Activated CD8-positive, alpha-beta memory T cell treated with anti-CD3 and anti-CD28 coated beads for 36 hours (primary cell): ENCODE measurements around the gene GCDH. TPM values are rescaled to one million over a fixed set of nuclear protein-coding genes. Genes with fewer than 3 reads are reported as not detected.

Experiments used
- CTCF ChIA-PET: fragments of 350-600 bp; sonication (Branson Sonifier 250); formaldehyde crosslinking; loops from one replicate; lab custom pipeline; 2021; ENCODE audit warnings: antibody characterized with exemption; lab: Charles Lee
- POLR2A ChIA-PET: fragments of 350-600 bp; sonication (Branson Sonifier 250); formaldehyde crosslinking; loops from one replicate; lab custom pipeline; 2021; ENCODE audit warnings: antibody characterized with exemption; lab: Charles Lee
- total RNA-seq, 2 experiments: library from RNA; stranded (reverse); gene quantifications; one replicate each; pipeline ENCODE4 v1.2.3, GENCODE V29; 2021

The GCDH gene
- 10 to 100 TPM; 55.2 to 57.2 TPM for total RNA-seq

DNA sequence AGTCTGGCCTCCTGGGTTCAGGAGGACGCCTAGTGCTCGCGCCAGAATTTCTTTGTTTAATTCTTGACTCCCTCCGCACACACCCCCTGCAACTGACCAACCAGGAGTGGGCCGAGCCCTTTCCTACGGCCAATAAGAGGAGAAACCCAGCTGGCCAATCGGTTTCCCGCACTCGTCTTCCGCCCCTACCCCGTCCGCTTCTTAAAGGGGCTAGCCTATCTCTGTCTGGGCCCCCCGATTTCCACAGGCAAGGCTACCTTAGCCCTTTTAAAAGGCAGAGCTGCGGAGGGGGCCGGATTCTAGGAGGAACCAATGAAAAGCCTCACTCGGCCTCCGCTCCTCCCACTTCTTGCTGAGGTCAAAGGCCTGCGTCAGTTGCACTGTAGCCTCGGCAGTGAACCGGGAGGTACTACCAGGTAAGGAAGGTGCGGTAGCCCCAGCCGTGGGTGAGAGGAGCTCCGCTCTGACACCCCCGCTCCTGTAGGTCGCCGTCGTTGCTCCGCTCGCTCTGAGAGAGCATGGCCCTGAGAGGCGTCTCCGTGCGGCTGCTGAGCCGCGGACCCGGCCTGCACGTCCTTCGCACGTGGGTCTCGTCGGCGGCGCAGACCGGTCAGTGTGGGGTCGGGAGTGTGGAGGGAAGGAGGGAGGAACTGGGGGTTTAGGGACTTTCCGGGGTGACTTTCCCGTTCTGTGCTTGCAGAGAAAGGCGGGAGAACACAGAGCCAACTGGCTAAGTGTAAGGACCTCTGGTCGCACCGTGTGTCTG lies at the start of gene GCDH:
TSS of gene GCDH (plus strand) at position 374 of the 766 bp plus-strand sequence. CDS start at position 519, 145 bp downstream.
- POLR2A ChIA-PET = interaction anchor here (0.6 to 1.5 kb wide), 8 partner anchors 9 to 210 kb away, joined by 3 to 9 read pairs (median 4); partner anchors contain the start of genes CALR, DNASE2 and FARSA

DNA sequence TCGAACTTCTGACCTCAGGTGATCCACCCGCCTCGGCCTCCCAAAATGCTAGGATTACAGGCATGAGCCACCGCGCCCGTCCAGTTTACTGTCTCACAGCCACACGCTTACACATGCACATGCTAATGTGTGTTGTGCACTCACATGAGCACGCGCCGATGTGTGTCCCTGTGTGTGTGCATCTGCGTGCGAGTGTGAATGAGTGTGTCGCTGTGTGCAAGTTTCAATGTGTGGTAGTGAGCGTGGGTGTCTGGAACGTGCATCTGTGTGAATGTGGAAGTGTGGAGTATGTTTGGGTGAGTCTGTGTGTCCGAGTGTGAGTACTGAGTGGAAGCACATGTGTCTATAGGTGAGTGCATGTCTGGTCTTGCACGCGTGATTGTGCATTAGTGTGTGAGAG lies 48.4 kb upstream of the GCDH start:
- POLR2A ChIA-PET = no interaction called here
- CTCF ChIA-PET = no interaction called here

More for the DNA sequence above, at the start of gene GCDH:
- CTCF ChIA-PET = interaction anchor here (0.6 to 2.6 kb wide), 10 partner anchors 8 to 130 kb away, joined by 3 to 11 read pairs (median 4); partner anchors contain the start of gene DNASE2

DNA sequence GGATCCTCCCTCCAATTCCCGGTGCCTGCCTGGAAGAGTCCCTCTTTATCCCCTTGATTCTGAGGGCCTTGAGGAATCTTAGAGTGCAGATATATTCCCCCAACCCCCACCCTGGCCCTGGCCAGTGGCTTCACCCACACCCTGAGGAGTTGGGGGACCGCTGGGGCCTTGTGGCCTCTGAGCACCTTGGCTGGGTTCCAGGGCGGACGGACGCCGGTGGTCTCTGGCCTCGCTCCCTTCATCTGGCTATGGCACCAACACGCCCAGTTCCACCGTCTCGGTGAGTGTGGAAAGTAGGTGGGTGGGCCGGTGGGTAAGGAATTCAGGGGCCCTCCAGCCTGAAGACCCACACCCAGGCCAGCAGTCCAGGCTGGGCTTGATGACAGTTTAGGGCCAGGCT lies 47.6 kb upstream of the GCDH start:
- ChIA-PET POLR2A (no interaction called here), CTCF (no interaction called here)

- ChIA-PET CTCF (interaction anchor here (0.8 to 4.9 kb wide), 4 partner anchors 13 to 250 kb away, joined by 3 to 83 read pairs (median 32); no protein-coding TSS in a partner anchor), POLR2A (interaction anchor here (0.6 kb wide), 1 partner anchor 1358 kb away, joined by 3 read pairs; no protein-coding TSS in a partner anchor)
Observed at GRCh38 chr19:12843999-12844732, 46.8 kb upstream of the GCDH start.

DNA sequence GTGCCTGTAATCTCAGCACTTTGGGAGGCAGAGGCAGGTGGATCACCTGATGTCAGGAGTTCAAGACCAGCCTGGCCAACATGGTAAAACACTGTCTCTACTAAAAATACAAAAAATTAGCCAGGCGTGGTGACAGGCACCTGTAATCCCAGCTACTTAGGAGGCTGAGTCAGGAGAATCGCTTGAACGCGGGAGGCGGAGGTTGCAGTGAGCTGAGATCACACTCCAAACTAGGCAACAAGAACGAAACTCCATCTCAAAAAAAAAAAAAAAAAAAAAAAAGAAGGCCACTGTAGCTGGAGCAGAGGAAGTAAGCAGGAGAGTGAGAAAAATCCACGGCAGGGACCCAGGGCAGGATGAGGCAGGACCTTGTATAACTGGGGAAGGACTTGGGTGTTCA lies 44.3 kb upstream of the GCDH start:
- POLR2A ChIA-PET = interaction anchor here (0.5 kb wide), 1 partner anchor 39 kb away, joined by 3 read pairs; no protein-coding TSS in a partner anchor
- CTCF ChIA-PET = interaction anchor here (0.6 to 4.9 kb wide), 25 partner anchors 8 to 1491 kb away, joined by 3 to 83 read pairs (median 5); partner anchors contain the start of genes DNASE2, GCDH, GET3 and RTBDN

GRCh38 chr19:12847159-12848139 lies 43.5 kb upstream of the GCDH start:
- POLR2A ChIA-PET = interaction anchor here (0.5 to 1.1 kb wide), 5 partner anchors 10 to 160 kb away, joined by 3 to 4 read pairs (median 3); no protein-coding TSS in a partner anchor
- CTCF ChIA-PET = interaction anchor here (0.7 to 4.9 kb wide), 51 partner anchors 9 to 283 kb away, joined by 3 to 83 read pairs (median 4); partner anchors contain the start of genes DNASE2, FBXW9, GCDH and GET3

DNA sequence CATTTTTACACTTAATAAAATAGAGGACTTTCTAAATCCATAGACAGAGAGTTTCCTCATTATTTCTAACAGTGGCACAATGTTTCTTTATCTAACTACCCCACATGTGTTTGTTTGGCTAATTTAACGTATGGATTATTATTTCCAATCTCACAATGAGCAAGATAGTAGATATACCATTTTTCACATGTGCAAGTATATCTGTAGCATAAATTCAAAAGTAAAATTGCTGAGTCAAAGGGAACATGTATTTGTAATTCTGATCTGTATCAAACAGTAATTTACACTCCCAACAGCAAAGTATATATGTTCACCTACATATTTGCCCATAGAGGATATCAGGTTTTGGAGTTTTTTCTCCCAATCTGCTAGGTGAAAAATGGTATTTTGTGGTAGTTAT lies 34.3 kb upstream of the GCDH start:
- CTCF ChIA-PET = interaction anchor here (0.9 kb wide), 1 partner anchor 12 kb away, joined by 3 read pairs; no protein-coding TSS in a partner anchor
- POLR2A ChIA-PET = no interaction called here

- POLR2A ChIA-PET = interaction anchor here (0.6 kb wide), 1 partner anchor 58 kb away, joined by 5 read pairs; no protein-coding TSS in a partner anchor
- CTCF ChIA-PET = interaction anchor here (0.6 kb wide), 1 partner anchor 11 kb away, joined by 5 read pairs; no protein-coding TSS in a partner anchor
Observed at GRCh38 chr19:12858041-12858928, 32.7 kb upstream of the GCDH start.

DNA sequence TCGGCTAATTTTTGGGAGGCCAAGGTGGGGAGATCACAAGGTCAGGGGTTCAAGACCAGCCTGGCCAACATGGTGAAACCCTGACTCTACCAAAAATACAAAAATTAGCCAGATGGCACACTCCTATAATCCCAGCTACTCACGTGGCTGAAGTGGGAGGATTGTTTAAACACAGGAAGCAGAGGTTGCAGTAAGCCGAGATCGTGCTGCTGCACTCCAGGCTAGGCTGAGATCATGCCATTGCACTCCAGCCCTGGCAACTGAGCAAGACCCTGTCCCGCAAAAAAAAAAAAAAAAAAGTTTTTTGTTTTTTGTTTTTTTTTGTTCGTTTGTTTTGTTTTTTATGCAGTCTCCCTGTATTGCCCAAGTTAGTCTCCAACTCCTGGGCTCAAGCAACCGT lies 31.4 kb upstream of the GCDH start:
- ChIA-PET POLR2A (no interaction called here), CTCF (interaction anchor here (1.2 kb wide), 1 partner anchor 12 kb away, joined by 5 read pairs; no protein-coding TSS in a partner anchor)

DNA sequence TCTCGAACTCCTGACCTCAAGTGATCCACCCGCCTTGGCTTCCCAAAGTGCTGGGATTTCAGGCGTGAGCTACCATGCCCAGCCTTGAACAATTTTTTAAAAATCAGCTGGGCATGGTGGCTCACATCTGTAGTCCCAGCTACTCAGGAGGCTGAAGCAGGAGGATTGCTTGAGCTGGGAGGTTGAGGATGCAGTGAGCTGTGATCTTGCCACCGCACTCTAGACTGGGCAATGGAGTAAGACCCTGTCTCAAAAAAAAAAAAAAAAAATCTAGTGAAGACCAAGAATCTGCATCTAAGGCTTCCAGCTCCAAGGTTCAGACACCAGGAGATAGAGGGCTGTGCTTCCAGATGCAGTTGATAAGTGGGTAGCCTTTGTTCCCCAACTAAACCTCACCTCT lies 26.8 kb upstream of the GCDH start:
- CTCF ChIA-PET = interaction anchor here (1.0 to 3.0 kb wide), 6 partner anchors 9 to 109 kb away, joined by 3 to 13 read pairs (median 4); no protein-coding TSS in a partner anchor

GRCh38 chr19:12864721-12865715 lies 25.9 kb upstream of the GCDH start:
- ChIA-PET POLR2A (no interaction called here), CTCF (interaction anchor here (0.7 to 1.1 kb wide), 3 partner anchors 8 to 78 kb away, joined by 3 read pairs; no protein-coding TSS in a partner anchor)

More for the DNA sequence above, 26.8 kb upstream of the GCDH start:
- POLR2A ChIA-PET = no interaction called here

GRCh38 chr19:12865746-12866415 lies 25.1 kb upstream of the GCDH start:
- ChIA-PET CTCF (no interaction called here), POLR2A (no interaction called here)

DNA sequence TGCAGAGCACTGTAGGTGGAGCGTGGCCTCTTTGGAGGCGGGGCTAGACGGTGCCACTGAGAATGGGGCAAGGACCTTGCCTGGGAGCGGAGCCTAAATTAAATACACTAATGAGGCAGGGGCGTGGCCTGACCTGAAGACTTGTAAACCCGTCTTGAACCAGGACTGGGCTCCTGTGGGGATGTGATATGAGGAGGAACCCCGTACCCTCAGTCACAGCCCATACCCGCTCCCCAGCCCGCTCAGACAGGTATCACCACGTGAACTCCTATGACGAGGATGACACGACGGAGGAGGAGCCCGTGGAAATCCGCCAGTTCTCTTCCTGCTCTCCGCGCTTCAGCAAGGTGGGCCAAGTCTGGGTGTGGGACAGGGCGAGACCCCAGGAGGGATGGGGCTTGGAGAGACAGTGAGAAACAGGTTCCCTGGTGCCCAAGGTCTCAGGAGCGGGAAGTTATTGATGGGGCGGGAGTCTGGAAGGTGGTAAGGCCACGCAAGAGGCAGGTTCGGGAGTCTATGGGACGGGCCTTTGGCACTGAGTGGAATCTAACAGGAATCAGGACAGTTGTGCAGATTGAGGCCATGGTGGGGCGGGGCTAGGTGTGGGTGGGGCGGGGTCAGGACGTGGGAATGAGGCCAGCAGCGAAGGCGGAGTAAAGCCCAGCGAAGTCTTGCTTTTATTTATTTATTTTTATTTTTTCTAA lies 24.4 kb upstream of the GCDH start:
- CTCF ChIA-PET = interaction anchor here (0.6 to 1.6 kb wide), 2 partner anchors 21 to 90 kb away, joined by 3 to 7 read pairs; no protein-coding TSS in a partner anchor

More for the DNA sequence above, 24.4 kb upstream of the GCDH start:
- POLR2A ChIA-PET = interaction anchor here (0.6 kb wide), 1 partner anchor 60 kb away, joined by 3 read pairs; the partner anchor contains the start of gene RNASEH2A
